ENCODE data around the gene TP53I11. TPM values are rescaled to one million over a fixed set of nuclear protein-coding genes. Genes with fewer than 3 reads are reported as not detected.

The TP53I11 gene
- total RNA-seq, 1 experiment from 2014 or later, result 7.7 TPM

- Mint-ChIP-seq H3K4me1 (ENCODE audit: low read depth, unreplicated experiment) (no peaks in the 10 kb centered on the region), H3K9me3 (ENCODE audit: unreplicated experiment) (no peaks in the 10 kb centered on the region), H3K36me3 (ENCODE audit: insufficient read depth, unreplicated experiment) (peaks cover 4% of the 10 kb centered on the region), H3K4me3 (ENCODE audit: unreplicated experiment) (no peak overlapping the region), H3K27ac (ENCODE audit: unreplicated experiment) (no peak overlapping the region), H3K27me3 (ENCODE audit: insufficient read depth, unreplicated experiment) (no peaks in the 10 kb centered on the region)
- H3K4me1 ChIP-seq, result no peaks in the 10 kb centered on the region; the same call in 1 of the 2 replicates
- no peaks in the 10 kb centered on the region for H3K27me3 ChIP-seq (replicated peaks; ENCODE audit: control insufficient read depth, insufficient read depth, low read length)
- no peaks in the 10 kb centered on the region for H3K9me3 ChIP-seq
- H3K4me3 ChIP-seq (ENCODE audit: low read depth, low read length), result no peak overlapping the region
- no peaks in the 10 kb centered on the region for H3K36me3 ChIP-seq (ENCODE audit: control insufficient read depth, insufficient read depth, low read length)
- TF ChIP-seq CTCF (IDR thresholded peaks at IDR 0.05; ENCODE audit: insufficient read depth in 1 of 2, low read depth in 1 of 2, low read length in 1 of 2, severe bottlenecking in 1 of 2, unreplicated experiment in 1 of 2), result no peak
- no TSS peak for BruUV-seq (replicated peaks)
- ChIA-PET CTCF (interaction anchor here (1.1 to 1.5 kb wide), 3 partner anchors 10 to 164 kb away, joined by 3 to 5 read pairs (median 5); no protein-coding TSS in a partner anchor), POLR2A (no interaction called here)
- intact Hi-C loops (cut with micrococcal nuclease; ENCODE audit: unreplicated experiment), result no loop called here
- DNase-seq, result no peak
Observed at GRCh38 chr11:44946263-44946662, 4.4 kb downstream of the TP53I11 start.

GRCh38 chr11:44945666-44946065 is 5.0 kb downstream of the TP53I11 start:
- ChIA-PET CTCF (interaction anchor here (1.1 to 1.5 kb wide), 4 partner anchors 9 to 165 kb away, joined by 3 to 5 read pairs (median 5); no protein-coding TSS in a partner anchor), POLR2A (no interaction called here)
- no peak for DNase-seq
- Histone ChIP-seq H3K4me3 (ENCODE audit: low read depth, low read length) (no peak overlapping the region), H3K27me3 (replicated peaks; ENCODE audit: control insufficient read depth, insufficient read depth, low read length) (no peaks in the 10 kb centered on the region), H3K36me3 (ENCODE audit: control insufficient read depth, insufficient read depth, low read length) (no peaks in the 10 kb centered on the region), H3K4me1 (no peaks in the 10 kb centered on the region), H3K9me3 (no peaks in the 10 kb centered on the region)
- Mint-ChIP-seq H3K4me1 (ENCODE audit: low read depth, unreplicated experiment) (no peaks in the 10 kb centered on the region), H3K36me3 (ENCODE audit: insufficient read depth, unreplicated experiment) (peaks cover 4% of the 10 kb centered on the region), H3K27me3 (ENCODE audit: insufficient read depth, unreplicated experiment) (no peaks in the 10 kb centered on the region), H3K9me3 (ENCODE audit: unreplicated experiment) (no peaks in the 10 kb centered on the region), H3K4me3 (ENCODE audit: unreplicated experiment) (no peak overlapping the region), H3K27ac (ENCODE audit: unreplicated experiment) (no peak overlapping the region)
- BruUV-seq (replicated peaks), result no TSS peak
- TF ChIP-seq CTCF (IDR thresholded peaks at IDR 0.05; ENCODE audit: insufficient read depth in 1 of 2, low read depth in 1 of 2, low read length in 1 of 2, severe bottlenecking in 1 of 2, unreplicated experiment in 1 of 2), result no peak
- intact Hi-C loops (cut with micrococcal nuclease; ENCODE audit: unreplicated experiment), result no loop called here

GRCh38 chr11:44944853-44945235 is 5.8 kb downstream of the TP53I11 start:
- no peak for DNase-seq
- Mint-ChIP-seq H3K36me3 (ENCODE audit: insufficient read depth, unreplicated experiment) (peaks cover 4% of the 10 kb centered on the region), H3K4me1 (ENCODE audit: low read depth, unreplicated experiment) (no peaks in the 10 kb centered on the region), H3K9me3 (ENCODE audit: unreplicated experiment) (no peaks in the 10 kb centered on the region), H3K27ac (ENCODE audit: unreplicated experiment) (no peak overlapping the region), H3K4me3 (ENCODE audit: unreplicated experiment) (no peak overlapping the region), H3K27me3 (ENCODE audit: insufficient read depth, unreplicated experiment) (no peaks in the 10 kb centered on the region)
- ChIA-PET CTCF (interaction anchor here (0.9 to 1.2 kb wide), 2 partner anchors 8 to 19 kb away, joined by 4 to 5 read pairs; no protein-coding TSS in a partner anchor), POLR2A (no interaction called here)
- no peaks in the 10 kb centered on the region for H3K27me3 ChIP-seq (replicated peaks; ENCODE audit: control insufficient read depth, insufficient read depth, low read length)
- intact Hi-C loops (cut with micrococcal nuclease; ENCODE audit: unreplicated experiment), result no loop called here
- no peak overlapping the region for H3K4me3 ChIP-seq (ENCODE audit: low read depth, low read length)
- no peaks in the 10 kb centered on the region for H3K36me3 ChIP-seq (ENCODE audit: control insufficient read depth, insufficient read depth, low read length)
- TF ChIP-seq CTCF (IDR thresholded peaks at IDR 0.05; ENCODE audit: insufficient read depth in 1 of 2, low read depth in 1 of 2, low read length in 1 of 2, severe bottlenecking in 1 of 2, unreplicated experiment in 1 of 2), result no peak
- no TSS peak for BruUV-seq (replicated peaks)
- H3K9me3 ChIP-seq, result no peaks in the 10 kb centered on the region
- H3K4me1 ChIP-seq, result no peaks in the 10 kb centered on the region
